ENCODE results near the gene PTPRN2.

PTPRN2 gene

GRCh38 chr7:157863906-157864810 is 723.5 kb downstream of the PTPRN2 start:
- no peak for DNase-seq

GRCh38 chr7:157863176-157863575 is 724.4 kb downstream of the PTPRN2 start:
- no peak for DNase-seq

- DNase-seq = no peak
Measured at GRCh38 chr7:157862731-157863130, 724.9 kb downstream of the PTPRN2 start.

- no peak for DNase-seq
Measured at GRCh38 chr7:157861551-157861950, 726.1 kb downstream of the PTPRN2 start.

GRCh38 chr7:157861031-157861491 is 726.6 kb downstream of the PTPRN2 start:
- DNase-seq = no peak

- no peak for DNase-seq
Measured at GRCh38 chr7:157860406-157860805, 727.2 kb downstream of the PTPRN2 start.

GRCh38 chr7:157859915-157860314 is 727.7 kb downstream of the PTPRN2 start:
- no peak for DNase-seq

GRCh38 chr7:157857578-157858075 is 730.0 kb downstream of the PTPRN2 start:
- no peak for DNase-seq

- DNase-seq = no peak
Measured at GRCh38 chr7:157856873-157857577, 730.6 kb downstream of the PTPRN2 start.

GRCh38 chr7:157855452-157856213 is 732.0 kb downstream of the PTPRN2 start:
- no peak for DNase-seq

- no peak for DNase-seq
Measured at GRCh38 chr7:157855016-157855415, 732.6 kb downstream of the PTPRN2 start.

GRCh38 chr7:157854066-157854891 is 733.3 kb downstream of the PTPRN2 start:
- DNase-seq = peak; percentile 31

- DNase-seq = no peak
Measured at GRCh38 chr7:157853789-157854065, 733.9 kb downstream of the PTPRN2 start.

GRCh38 chr7:157853076-157853788 is 734.4 kb downstream of the PTPRN2 start:
- no peak for DNase-seq

GRCh38 chr7:157851501-157852067 is 736.0 kb downstream of the PTPRN2 start:
- peak; percentile 58 for DNase-seq

GRCh38 chr7:157850481-157851444 is 736.9 kb downstream of the PTPRN2 start:
- DNase-seq = no peak

- no peak for DNase-seq
Measured at GRCh38 chr7:157849726-157850125, 737.9 kb downstream of the PTPRN2 start.

GRCh38 chr7:157849341-157849596 is 738.4 kb downstream of the PTPRN2 start:
- DNase-seq = no peak

- no peak for DNase-seq
Measured at GRCh38 chr7:157848508-157849340, 738.9 kb downstream of the PTPRN2 start.
